Measurements from ENCODE around the gene CAB39L. TPM values are rescaled to one million over a fixed set of nuclear protein-coding genes. Genes with fewer than 3 reads are reported as not detected.

CAB39L gene
- polyA plus RNA-seq, 1 donor (not counting 4 experiments of a cell fraction or from before 2014, with no cell fraction given): 10.1 TPM

GRCh38 chr13:49464621-49465325 is 20.9 kb upstream of the CAB39L start:
- no peak overlapping the region for H3K4me3 ChIP-seq (ENCODE audit: control insufficient read depth in 2 of 3, extremely low read depth in 1 of 3, insufficient read depth in 2 of 3, low read depth in 1 of 3, low read length in 3 of 3)
- TF ChIP-seq EZH2 (IDR thresholded peaks at IDR 0.05; ENCODE audit: low read length): no peak
- no peak for TF ChIP-seq CTCF (optimal IDR thresholded peaks at IDR 0.05 in 1 of 3, IDR thresholded peaks at IDR 0.05 in 1 of 3, conservative IDR thresholded peaks at IDR 0.05 in 1 of 3; ENCODE audit: extremely low read depth in 1 of 3, insufficient read depth in 2 of 3, low read length in 3 of 3)
- no peaks in the 10 kb centered on the region for H3K27me3 ChIP-seq (ENCODE audit: control insufficient read depth, extremely low read depth, insufficient read depth, low read length)
- no peaks in the 10 kb centered on the region for H3K9me1 ChIP-seq (ENCODE audit: control insufficient read depth, extremely low read depth, insufficient read depth, low read length)
- no peak for DNase-seq (ENCODE audit: low read depth, low spot score)
- peaks cover 0 to 9% of the 10 kb centered on the region in 2 experiments for H3K36me3 ChIP-seq (ENCODE audit: control insufficient read depth in 2 of 2, extremely low read depth in 1 of 2, insufficient read depth in 2 of 2, low read length in 2 of 2)
- no peak overlapping the region for H2AFZ ChIP-seq (ENCODE audit: control insufficient read depth, low read length)
- H3K4me1 ChIP-seq (ENCODE audit: control insufficient read depth, extremely low read depth, insufficient read depth, low read length): no peaks in the 10 kb centered on the region
- no peaks in the 10 kb centered on the region for H4K20me1 ChIP-seq (ENCODE audit: control insufficient read depth, extremely low read depth, insufficient read depth, low read length)
- FAIRE-seq: no peak
- H3K79me2 ChIP-seq (ENCODE audit: control insufficient read depth, insufficient read depth, low read length): no peaks in the 10 kb centered on the region
- H3K4me2 ChIP-seq (ENCODE audit: control insufficient read depth, extremely low read depth, insufficient read depth, low read depth, low read length): no peak overlapping the region
- no peak overlapping the region for H3K9ac ChIP-seq (ENCODE audit: control insufficient read depth, extremely low read depth, insufficient read depth, low read length)
- H3K27ac ChIP-seq (ENCODE audit: control insufficient read depth, insufficient read depth, low read length): no peak overlapping the region
- H3K9me3 ChIP-seq (ENCODE audit: control insufficient read depth, low read depth, low read length): no peaks in the 10 kb centered on the region
- dilution Hi-C loops (cut with MboI; ENCODE audit: extremely low pct_ligation_motif_present, low sequenced_read_pairs): no loop called here

- H3K27ac ChIP-seq (ENCODE audit: control insufficient read depth, insufficient read depth, low read length): no peak overlapping the region
- FAIRE-seq (no peak), DNase-seq (ENCODE audit: low read depth, low spot score) (no peak)
- no peak overlapping the region for H3K9ac ChIP-seq (ENCODE audit: control insufficient read depth, extremely low read depth, insufficient read depth, low read length)
- H3K27me3 ChIP-seq (ENCODE audit: control insufficient read depth, extremely low read depth, insufficient read depth, low read length): no peaks in the 10 kb centered on the region
- H3K79me2 ChIP-seq (ENCODE audit: control insufficient read depth, insufficient read depth, low read length): no peaks in the 10 kb centered on the region
- no peak overlapping the region for H3K4me2 ChIP-seq (ENCODE audit: control insufficient read depth, extremely low read depth, insufficient read depth, low read depth, low read length)
- TF ChIP-seq CTCF (optimal IDR thresholded peaks at IDR 0.05 in 1 of 3, IDR thresholded peaks at IDR 0.05 in 1 of 3, conservative IDR thresholded peaks at IDR 0.05 in 1 of 3; ENCODE audit: extremely low read depth in 1 of 3, insufficient read depth in 2 of 3, low read length in 3 of 3) (no peak), EZH2 (IDR thresholded peaks at IDR 0.05; ENCODE audit: low read length) (no peak)
- no peaks in the 10 kb centered on the region for H3K9me1 ChIP-seq (ENCODE audit: control insufficient read depth, extremely low read depth, insufficient read depth, low read length)
- dilution Hi-C loops (cut with MboI; ENCODE audit: extremely low pct_ligation_motif_present, low sequenced_read_pairs): no loop called here
- H3K9me3 ChIP-seq (ENCODE audit: control insufficient read depth, low read depth, low read length): no peaks in the 10 kb centered on the region
- no peaks in the 10 kb centered on the region for H4K20me1 ChIP-seq (ENCODE audit: control insufficient read depth, extremely low read depth, insufficient read depth, low read length)
- H2AFZ ChIP-seq (ENCODE audit: control insufficient read depth, low read length): no peak overlapping the region
- H3K4me1 ChIP-seq (ENCODE audit: control insufficient read depth, extremely low read depth, insufficient read depth, low read length): no peaks in the 10 kb centered on the region
- H3K36me3 ChIP-seq (ENCODE audit: control insufficient read depth in 2 of 2, extremely low read depth in 1 of 2, insufficient read depth in 2 of 2, low read length in 2 of 2): peaks cover 0 to 9% of the 10 kb centered on the region in 2 experiments
- no peak overlapping the region for H3K4me3 ChIP-seq (ENCODE audit: control insufficient read depth in 2 of 3, extremely low read depth in 1 of 3, insufficient read depth in 2 of 3, low read depth in 1 of 3, low read length in 3 of 3)
Measured at GRCh38 chr13:49464085-49464484, 20.2 kb upstream of the CAB39L start.

Data from keratinocyte (primary cell).